IMR-90 (cell line): ENCODE results near the gene AKT3. TPM values are rescaled to one million over a fixed set of nuclear protein-coding genes. Genes with fewer than 3 reads are reported as not detected.

Experiments
- ATAC-seq: fragments of 200-7000 bp; cut with Tn5 transposase; 2 replicates; pipeline ENCODE4 v1.9.1; 2020; ENCODE audit warnings: low read depth, mild to moderate bottlenecking, moderate library complexity
- BruUV-seq: library from RNA; stranded (reverse); fragments of 400-500 nt; replicated peaks from 2 replicates; lab custom pipeline; 2021; lab: Mats Ljungman, UMichigan
- CTCF ChIA-PET: fragments of 300-600 bp; formaldehyde crosslinking; extraction: SDS; loops from one replicate; lab custom pipeline; 2021; ENCODE audit warnings: antibody characterized with exemption; lab: Yijun Ruan, JAX
- POLR2A ChIA-PET: fragments of 300-600 bp; sonication (Branson Sonifier 250); formaldehyde crosslinking; loops from one replicate; lab custom pipeline; 2022; ENCODE audit warnings: antibody characterized with exemption; ENCODE audit not compliant: unreplicated experiment; lab: Charles Lee
- DNase-seq: peaks from one replicate; pipeline ENCODE4 v3.0.0; 2013
- H2AFZ ChIP-seq: replicated peaks from 2 replicates; pipeline ENCODE3; 2013; ENCODE audit warnings: low read length, mild to moderate bottlenecking; ENCODE audit not compliant: poor library complexity
- H2AK5ac ChIP-seq: 2 replicates; pipeline ENCODE4 v1.6.1; 2013; ENCODE audit warnings: low read depth, low read length, inconsistent platforms
- H2AK9ac ChIP-seq: replicated peaks from 2 replicates; pipeline ENCODE3; 2013; ENCODE audit warnings: mild to moderate bottlenecking, low read depth, low read length, moderate library complexity; ENCODE audit not compliant: poor library complexity
- H2BK120ac ChIP-seq: 2 replicates; pipeline ENCODE4 v1.6.1; 2013; ENCODE audit warnings: low read depth, low read length, inconsistent platforms
- H2BK15ac ChIP-seq: 3 replicates; pipeline ENCODE4 v1.6.1; 2013; ENCODE audit warnings: low read depth, low read length, inconsistent platforms
- H2BK20ac ChIP-seq: 2 replicates; pipeline ENCODE4 v1.6.1; 2013; ENCODE audit warnings: low read depth, mild to moderate bottlenecking, inconsistent platforms, low read length, moderate library complexity
- H2BK5ac ChIP-seq: 2 replicates; pipeline ENCODE4 v1.6.1; 2013; ENCODE audit warnings: mild to moderate bottlenecking, low read depth, low read length, inconsistent platforms; ENCODE audit not compliant: poor library complexity, severe bottlenecking
- H3K14ac ChIP-seq: replicated peaks from 2 replicates; pipeline ENCODE4 v1.6.1; 2013; ENCODE audit warnings: low read depth, low read length, inconsistent platforms
- H3K18ac ChIP-seq: 2 replicates; pipeline ENCODE4 v1.6.1; 2013; ENCODE audit warnings: low read depth, low read length, control low read depth
- H3K23ac ChIP-seq: 2 replicates; pipeline ENCODE4 v1.6.1; 2013; ENCODE audit warnings: low read depth, low read length, inconsistent platforms
- H3K27ac ChIP-seq: 2 replicates; pipeline ENCODE4 v1.5.1; 2013; ENCODE audit warnings: mild to moderate bottlenecking, control low read depth, low read length; ENCODE audit not compliant: insufficient read depth
- H3K27me3 ChIP-seq: 2 replicates; pipeline ENCODE4 v1.6.1; 2013; ENCODE audit warnings: low read length; ENCODE audit not compliant: control insufficient read depth, insufficient read depth
- H3K36me3 ChIP-seq: 2 replicates; pipeline ENCODE4 v1.6.1; 2013; ENCODE audit warnings: low read length, mixed read lengths; ENCODE audit not compliant: control insufficient read depth, insufficient read depth
- H3K4ac ChIP-seq: 2 replicates; pipeline ENCODE4 v1.6.1; 2013; ENCODE audit warnings: low read depth, low read length, inconsistent platforms
- H3K4me1 ChIP-seq: 2 replicates; pipeline ENCODE4 v1.6.1; 2013; ENCODE audit warnings: low read length, mixed read lengths; ENCODE audit not compliant: control insufficient read depth, insufficient read depth
- H3K4me2 ChIP-seq: 2 replicates; pipeline ENCODE4 v1.6.1; 2013; ENCODE audit warnings: low read depth, mild to moderate bottlenecking, control low read depth, low read length, moderate library complexity
- H3K4me3 ChIP-seq: 2 replicates; pipeline ENCODE4 v1.5.1; 2013; ENCODE audit warnings: low read depth, mild to moderate bottlenecking, control low read depth, low read length, moderate library complexity; ENCODE audit not compliant: insufficient read depth
- H3K56ac ChIP-seq: 2 replicates; pipeline ENCODE4 v1.6.1; 2013; ENCODE audit warnings: low read length, inconsistent platforms; ENCODE audit not compliant: insufficient read depth; ENCODE audit errors: extremely low read depth
- H3K79me1 ChIP-seq, 2 experiments: 2 replicates each; pipeline ENCODE4 v1.6.1; 2013; ENCODE audit warnings: low read length in 2 of 2, inconsistent platforms in 1 of 2, low read depth in 1 of 2
- H3K9ac ChIP-seq: 2 replicates; pipeline ENCODE4 v1.6.1; 2013; ENCODE audit warnings: low read depth, low read length, control low read depth
- H3K9me1 ChIP-seq: 2 replicates; pipeline ENCODE4 v1.6.1; 2013; ENCODE audit warnings: low read length, inconsistent platforms; ENCODE audit not compliant: insufficient read depth
- H3K9me3 ChIP-seq: 2 replicates; pipeline ENCODE4 v1.6.1; 2013; ENCODE audit warnings: low read length; ENCODE audit not compliant: control insufficient read depth, insufficient read depth
- H4K20me1 ChIP-seq: 2 replicates; pipeline ENCODE4 v1.6.1; 2013; ENCODE audit warnings: low read length, inconsistent platforms; ENCODE audit not compliant: insufficient read depth
- H4K5ac ChIP-seq: 2 replicates; pipeline ENCODE4 v1.6.1; 2013; ENCODE audit warnings: mild to moderate bottlenecking, low read depth, low read length, control low read depth
- H4K8ac ChIP-seq, 2 experiments: 2 replicates each; pipeline ENCODE4 v1.6.1; 2013; ENCODE audit warnings: low read depth in 2 of 2, low read length in 2 of 2, control low read depth in 1 of 2, inconsistent platforms in 1 of 2
- H4K91ac ChIP-seq: 2 replicates; pipeline ENCODE4 v1.6.1; 2013; ENCODE audit warnings: low read depth, low read length, inconsistent platforms; ENCODE audit not compliant: insufficient read depth
- CEBPB ChIP-seq: IDR thresholded peaks from 2 replicates; pipeline ENCODE4 v1.6.1; 2012; ENCODE audit warnings: low read depth, low read length, improper control_type of control experiment
- CHD1 ChIP-seq: IDR thresholded peaks from 2 replicates; pipeline ENCODE4 v1.6.1; 2012; ENCODE audit warnings: low read depth, low read length, improper control_type of control experiment
- CTCF ChIP-seq: conservative IDR thresholded peaks from 2 replicates; pipeline ENCODE4 v1.5.1; 2012; ENCODE audit warnings: mild to moderate bottlenecking, low read depth, low read length, improper control_type of control experiment
- ELK1 ChIP-seq: fragments of 150-350 bp; IDR thresholded peaks from 2 replicates; pipeline ENCODE4 v1.6.1; 2016; ENCODE audit warnings: low read depth, mild to moderate bottlenecking, low read length, moderate library complexity, borderline replicate concordance
- FOS ChIP-seq: fragments of 150-350 bp; IDR thresholded peaks from 2 replicates; pipeline ENCODE4 v1.6.1; 2016; ENCODE audit warnings: low read depth, low read length
- MAZ ChIP-seq: IDR thresholded peaks from 2 replicates; pipeline ENCODE4 v1.6.1; 2012; ENCODE audit warnings: low read depth, mild to moderate bottlenecking, low read length, improper control_type of control experiment, moderate library complexity, borderline replicate concordance
- MXI1 ChIP-seq: IDR thresholded peaks from 2 replicates; pipeline ENCODE4 v1.6.1; 2012; ENCODE audit warnings: low read depth, mild to moderate bottlenecking, low read length, moderate library complexity, borderline replicate concordance
- NFE2L2 ChIP-seq: fragments of 150-350 bp; IDR thresholded peaks from 2 replicates; pipeline ENCODE4 v1.6.1; 2016; ENCODE audit warnings: low read depth, mild to moderate bottlenecking, low read length
- POLR2A ChIP-seq: IDR thresholded peaks from 2 replicates; pipeline ENCODE4 v1.6.1; 2012; ENCODE audit warnings: mild to moderate bottlenecking, low read depth, low read length
- RCOR1 ChIP-seq: IDR thresholded peaks from 2 replicates; pipeline ENCODE4 v1.6.1; 2012; ENCODE audit warnings: mild to moderate bottlenecking, low read length, improper control_type of control experiment; ENCODE audit not compliant: insufficient replicate concordance
- SMC3 ChIP-seq: fragments of 150-350 bp; IDR thresholded peaks from 2 replicates; pipeline ENCODE4 v1.6.1; 2016; ENCODE audit warnings: low read depth, mild to moderate bottlenecking, antibody characterized with exemption, low read length, moderate library complexity
- USF2 ChIP-seq: fragments of 150-350 bp; IDR thresholded peaks from 2 replicates; pipeline ENCODE4 v1.6.1; 2017; ENCODE audit warnings: mild to moderate bottlenecking, antibody characterized with exemption, low read length, low read depth
- WGBS, 2 experiments: methylation state at CpG; one replicate each; pipeline versions ENCODE4 v1.1.5 to v1.1.7; 2013; ENCODE audit warnings: missing lambda C conversion rate in 2 of 2; ENCODE audit not compliant: insufficient read length in 1 of 2; ENCODE audit errors: extremely low coverage in 2 of 2; 5-methylcytosine and 5-hydroxymethylcytosine counted together
- dilution Hi-C: fragments of 300-500 bp; cut with HindIII; formaldehyde crosslinking; loops from one replicate; pipeline ENCODE4 v1.14.3; 2018; ENCODE audit warnings: low sequenced_read_pairs; ENCODE audit not compliant: unreplicated experiment
- in situ Hi-C: fragments of 300-500 bp; cut with MboI; formaldehyde crosslinking; loops from 3 replicates; pipeline ENCODE4 v1.14.3; 2019; ENCODE audit warnings: low sequenced_read_pairs, inconsistent platforms, mixed read lengths
- intact Hi-C: fragments of 100-400 bp; cut with micrococcal nuclease; formaldehyde crosslinking; loops from 2 replicates; pipeline ENCODE4 v1.10.0; 2022
- polyA plus RNA-seq, 3 experiments: library from polyadenylated mRNA; depleted of rRNA; stranded (reverse); fragments of >200 nt; gene quantifications; 2 replicates each; pipeline ENCODE4 v1.2.3, GENCODE V29; 2012; ENCODE audit warnings: low replicate concordance in 1 of 3
- total RNA-seq: library from RNA; depleted of rRNA; stranded (reverse); fragments of >200 nt; gene quantifications from 2 replicates; pipeline ENCODE4 v1.2.3, GENCODE V29; 2012

AKT3 gene
- total and polyA plus RNA-seq, 2 of the 4 experiments (the other 2 are of a cell fraction), result 15.2 to 19.4 TPM

GRCh38 chr1:243487649-243488227 lies 362.3 kb downstream of the AKT3 start:
- H3K23ac ChIP-seq, result no peak overlapping the region

More at GRCh38 chr1:243487649-243488227, 362.3 kb downstream of the AKT3 start:
- peaks cover 0 to 4% of the 10 kb centered on the region in 2 experiments; a peak in 1 of 4 replicates for H3K79me1 ChIP-seq
- no peak overlapping the region for H3K9ac ChIP-seq
- no TSS peak for BruUV-seq
- no peak overlapping the region for H3K4me2 ChIP-seq
- H3K36me3 ChIP-seq, result no peaks in the 10 kb centered on the region; the same call in 1 of the 2 replicates
- no peak overlapping the region for H2BK5ac ChIP-seq
- no peaks in the 10 kb centered on the region for H3K9me3 ChIP-seq
- H3K27ac ChIP-seq, result no peak overlapping the region
- 85% methylated on average over 18 of the region's 40 CpGs; no CpG with 5 or more reads in 1 of the 2 experiments for WGBS, 2 experiments
- peaks cover 8% of the 10 kb centered on the region; the same call in 1 of the 2 replicates for H3K4me1 ChIP-seq
- no peak overlapping the region for H2AK5ac ChIP-seq
- no peaks in the 10 kb centered on the region for H3K27me3 ChIP-seq
- H3K4me3 ChIP-seq, result peak overlapping the region; percentile 22; the same call in 1 of the 2 replicates
- H2AK9ac ChIP-seq, result no peak overlapping the region
- dilution Hi-C loops (no loop called here), intact Hi-C loops (no loop called here), in situ Hi-C loops (loop anchor here (25.0 kb wide), 1 partner anchor 800 kb away; no protein-coding TSS in a partner anchor)
- H4K91ac ChIP-seq, result no peak overlapping the region
- H4K20me1 ChIP-seq, result no peaks in the 10 kb centered on the region
- H2BK120ac ChIP-seq, result no peak overlapping the region
- no peak overlapping the region for H2BK20ac ChIP-seq
- peak overlapping the region; percentile 54 for H2AFZ ChIP-seq
- TF ChIP-seq MXI1 (no peak), POLR2A (no peak), ELK1 (no peak), CHD1 (no peak), CTCF (no peak), MAZ (no peak), FOS (no peak), NFE2L2 (no peak), USF2 (no peak), RCOR1 (no peak), CEBPB (no peak), SMC3 (no peak)
- no peak overlapping the region for H3K56ac ChIP-seq
- H4K8ac ChIP-seq, result no peak overlapping the region
- no peak for ATAC-seq
- H4K5ac ChIP-seq, result no peak overlapping the region
- no peak overlapping the region for H3K14ac ChIP-seq
- POLR2A ChIA-PET, result no interaction called here
- H3K18ac ChIP-seq, result no peak overlapping the region
- peaks cover 3% of the 10 kb centered on the region; the same call in 1 of the 2 replicates for H3K9me1 ChIP-seq
- no peak for DNase-seq
- H3K4ac ChIP-seq, result no peak overlapping the region
- CTCF ChIA-PET, result no interaction called here
- no peak overlapping the region for H2BK15ac ChIP-seq
